Natural killer cell (primary cell): ENCODE measurements around the gene YBX2. TPM values are rescaled to one million over a fixed set of nuclear protein-coding genes. Genes with fewer than 3 reads are reported as not detected.
A peak's percentile ranks its signal among the peaks of the same experiment; 100 is the strongest.

Source experiments
- ATAC-seq, 3 donors: fragments of 150-1000 bp in 2 of 3; fragments of 200-7000 bp in 1 of 3; cut with Tn5 transposase; 1 replicate in 1 of 3; 2 replicates in 2 of 3; pipeline ENCODE4 v1.10.0; 2021; ENCODE audit warnings: mild to moderate bottlenecking in 2 of 3, moderate library complexity in 2 of 3
- DNase-seq, 2 donors: peaks; one replicate each; pipeline versions ENCODE4 v3.0.0 to v3.0.0-alpha.2; 2013 to 2021; ENCODE audit warnings: mixed read lengths in 1 of 2
- H3K27ac ChIP-seq: one replicate; pipeline ENCODE4 v1.5.1; 2013; ENCODE audit warnings: mild to moderate bottlenecking, low read length
- H3K27me3 ChIP-seq: one replicate; pipeline ENCODE4 v1.6.1; 2013; ENCODE audit warnings: low read length; ENCODE audit not compliant: control insufficient read depth, insufficient read depth
- H3K36me3 ChIP-seq: one replicate; pipeline ENCODE4 v1.6.1; 2013; ENCODE audit warnings: low read length; ENCODE audit not compliant: control insufficient read depth, insufficient read depth
- H3K4me1 ChIP-seq: one replicate; pipeline ENCODE4 v1.6.1; 2013; ENCODE audit warnings: low read length; ENCODE audit not compliant: control insufficient read depth, insufficient read depth
- H3K4me3 ChIP-seq: one replicate; pipeline ENCODE4 v1.5.1; 2013; ENCODE audit warnings: low read length
- H3K9me3 ChIP-seq: one replicate; pipeline ENCODE4 v1.6.1; 2013; ENCODE audit warnings: low read length; ENCODE audit not compliant: control insufficient read depth, insufficient read depth
- H3K27ac Mint-ChIP-seq, 2 donors: one replicate each; pipeline ENCODE4 v1.8.0; 2022; ENCODE audit warnings: mild to moderate bottlenecking in 2 of 2, mixed read lengths in 2 of 2, moderate library complexity in 1 of 2
- H3K27me3 Mint-ChIP-seq, 2 donors: one replicate each; pipeline ENCODE4 v1.8.0; 2022; ENCODE audit warnings: low read depth in 2 of 2, mixed read lengths in 2 of 2
- H3K36me3 Mint-ChIP-seq: one replicate; pipeline ENCODE4 v1.8.0; 2022; ENCODE audit warnings: mixed read lengths
- H3K4me1 Mint-ChIP-seq, 2 donors: one replicate each; pipeline ENCODE4 v1.8.0; 2022; ENCODE audit warnings: mixed read lengths in 2 of 2
- H3K4me3 Mint-ChIP-seq: one replicate; pipeline ENCODE4 v1.8.0; 2022; ENCODE audit warnings: mild to moderate bottlenecking, moderate library complexity, mixed read lengths
- H3K9me3 Mint-ChIP-seq, 2 donors: one replicate each; pipeline ENCODE4 v1.8.0; 2022; ENCODE audit warnings: mixed read lengths in 2 of 2
- CTCF ChIP-seq: fragments of 200-600 bp; IDR thresholded peaks from one replicate; pipeline ENCODE4 v1.8.0; 2022; ENCODE audit warnings: antibody characterized with exemption
- WGBS: methylation state at CpG from one replicate; pipeline ENCODE4 v1.1.7; 2013; ENCODE audit warnings: missing lambda C conversion rate; ENCODE audit not compliant: insufficient coverage; 5-methylcytosine and 5-hydroxymethylcytosine counted together
- intact Hi-C: fragments of 100-400 bp; cut with micrococcal nuclease; formaldehyde crosslinking; loops from one replicate; pipeline ENCODE4 v1.14.2; 2022
- total RNA-seq, 4 donors: library from RNA; stranded (reverse); fragments of 120-200 nt in 1 of 4; gene quantifications; one replicate each; pipeline versions ENCODE4 v1.2.3 to v1.2.4, GENCODE V29; 2013 to 2022

The YBX2 gene
- total RNA-seq, 3 donors from 2014 or later (not counting 1 experiment from before 2014, with no cell fraction given), result 0.05 TPM; not detected in 2

GRCh38 chr17:7279448-7279847, 15.0 kb downstream of the YBX2 start:
- Mint-ChIP-seq H3K36me3 (no peaks in the 10 kb centered on the region), H3K27ac (no peak overlapping the region), H3K4me1 (peaks cover 22 to 31% of the 10 kb centered on the region in 2 donors), H3K4me3 (no peak overlapping the region), H3K27me3 (peaks cover 18 to 21% of the 10 kb centered on the region in 2 donors), H3K9me3 (no peaks in the 10 kb centered on the region)
- Histone ChIP-seq H3K27ac (no peak overlapping the region), H3K9me3 (no peaks in the 10 kb centered on the region), H3K36me3 (no peaks in the 10 kb centered on the region), H3K4me1 (peaks cover 31% of the 10 kb centered on the region), H3K4me3 (no peak overlapping the region), H3K27me3 (peaks cover 29% of the 10 kb centered on the region)
- no peak for TF ChIP-seq CTCF
- WGBS, result 96% methylated on average over 7 of the region's 8 CpGs
- DNase-seq (no peak), ATAC-seq (no peak)
- intact Hi-C loops, result no loop called here

GRCh38 chr17:7266784-7267183, 27.7 kb downstream of the YBX2 start:
- Mint-ChIP-seq H3K4me3 (no peak overlapping the region), H3K27ac (no peak overlapping the region), H3K27me3 (peaks cover 16 to 22% of the 10 kb centered on the region in 2 donors), H3K36me3 (no peaks in the 10 kb centered on the region), H3K9me3 (no peaks in the 10 kb centered on the region), H3K4me1 (peaks cover 17% of the 10 kb centered on the region in 2 donors)
- no peak overlapping the region for H3K4me3 ChIP-seq
- no peak overlapping the region for H3K27ac ChIP-seq
- no peak for TF ChIP-seq CTCF
- no peaks in the 10 kb centered on the region for H3K36me3 ChIP-seq
- peaks cover 20% of the 10 kb centered on the region for H3K4me1 ChIP-seq
- DNase-seq (peak in 1 of 2 donors; percentile 2), ATAC-seq (no peak)
- H3K27me3 ChIP-seq, result peaks cover 19% of the 10 kb centered on the region
- no peaks in the 10 kb centered on the region for H3K9me3 ChIP-seq
- no CpG with 5 or more reads among the region's 1 CpG for WGBS
- intact Hi-C loops, result no loop called here

GRCh38 chr17:7263801-7264078, 30.7 kb downstream of the YBX2 start:
- Histone ChIP-seq H3K4me3 (no peak overlapping the region), H3K9me3 (no peaks in the 10 kb centered on the region), H3K27ac (no peak overlapping the region), H3K27me3 (peaks cover 24% of the 10 kb centered on the region), H3K36me3 (peaks cover 9% of the 10 kb centered on the region), H3K4me1 (peaks cover 34% of the 10 kb centered on the region)
- Mint-ChIP-seq H3K4me3 (peak overlapping the region; percentile 82), H3K27me3 (peaks cover 16 to 17% of the 10 kb centered on the region in 2 donors), H3K4me1 (peaks cover 17% of the 10 kb centered on the region in 2 donors), H3K27ac (no peak overlapping the region), H3K36me3 (no peaks in the 10 kb centered on the region), H3K9me3 (no peaks in the 10 kb centered on the region)
- 47% methylated on average over 4 of the region's 4 CpGs for WGBS
- intact Hi-C loops, result no loop called here
- DNase-seq (no peak), ATAC-seq (no peak)
- TF ChIP-seq CTCF, result no peak
